Renal pelvis (tissue), 4 donors: ENCODE results near the gene GRIK4. TPM values are rescaled to one million over a fixed set of nuclear protein-coding genes. Genes with fewer than 3 reads are reported as not detected.

ENCODE experiments used
- DNase-seq: peaks from one replicate; pipeline ENCODE4 v3.0.0-alpha.2; 2013
- polyA plus RNA-seq, 3 donors: library from polyadenylated mRNA; unstranded; fragments of 120-200 nt; gene quantifications; one replicate each; pipeline ENCODE4 v1.2.1, GENCODE V29; 2013; ENCODE audit not compliant: insufficient read length in 3 of 3

GRIK4 gene
- polyA plus RNA-seq, 3 donors: 0.86 to 1.7 (median 1.0) TPM

DNA sequence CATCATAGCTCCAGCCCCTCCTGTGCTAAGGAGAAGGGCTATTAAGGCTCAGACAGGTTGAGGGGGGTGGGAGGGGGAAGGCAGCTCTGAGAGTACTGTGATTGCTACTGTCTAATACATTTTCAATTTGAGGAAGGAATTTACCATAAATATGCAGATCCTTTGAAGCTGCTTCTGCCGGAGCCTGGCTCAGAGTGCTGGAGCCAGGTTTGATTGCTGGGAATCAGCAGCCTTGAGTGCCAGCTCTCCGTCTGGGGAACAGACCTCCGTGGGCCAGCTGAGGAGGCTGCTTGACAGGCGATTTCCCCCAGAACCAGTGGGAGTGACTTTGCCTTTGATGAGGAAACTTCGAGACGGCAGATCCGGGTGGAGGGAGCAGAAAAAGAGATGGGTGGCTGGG, 370.6 kb downstream of the GRIK4 start:
- DNase-seq: no peak

DNA sequence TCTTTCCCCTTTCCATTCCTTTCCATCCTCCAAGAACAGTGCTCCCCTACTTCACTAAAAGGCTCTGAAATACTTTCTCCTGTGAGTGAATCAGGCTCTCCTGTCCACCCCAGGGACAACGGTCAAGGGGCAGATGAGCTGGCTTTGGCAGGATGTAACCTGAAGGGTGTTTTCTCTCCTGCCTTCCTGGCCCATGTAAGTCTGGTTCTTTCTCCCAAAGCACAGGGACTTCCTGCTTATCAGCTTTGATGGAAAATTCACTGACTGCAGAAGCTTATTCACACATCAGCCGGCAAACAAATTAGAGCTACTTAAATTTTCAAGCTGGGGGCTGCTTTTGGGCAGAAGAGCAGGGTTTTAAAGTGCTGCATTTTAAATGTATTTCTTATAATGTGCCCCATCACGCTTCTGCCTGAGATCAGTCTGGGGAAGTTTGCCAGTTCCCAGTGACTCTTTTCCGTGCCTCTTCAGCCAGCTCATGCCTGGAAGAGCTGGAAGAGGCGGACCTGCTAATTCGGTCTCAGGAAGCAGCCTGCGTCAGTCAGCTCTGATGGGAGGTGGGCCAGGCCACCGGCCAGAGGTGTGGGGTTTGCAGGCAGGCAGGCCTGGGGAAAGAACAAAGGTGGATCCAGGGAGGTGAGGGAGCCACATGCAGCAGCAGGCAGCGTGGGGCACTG, 372.0 kb downstream of the GRIK4 start:
- no peak for DNase-seq

DNA sequence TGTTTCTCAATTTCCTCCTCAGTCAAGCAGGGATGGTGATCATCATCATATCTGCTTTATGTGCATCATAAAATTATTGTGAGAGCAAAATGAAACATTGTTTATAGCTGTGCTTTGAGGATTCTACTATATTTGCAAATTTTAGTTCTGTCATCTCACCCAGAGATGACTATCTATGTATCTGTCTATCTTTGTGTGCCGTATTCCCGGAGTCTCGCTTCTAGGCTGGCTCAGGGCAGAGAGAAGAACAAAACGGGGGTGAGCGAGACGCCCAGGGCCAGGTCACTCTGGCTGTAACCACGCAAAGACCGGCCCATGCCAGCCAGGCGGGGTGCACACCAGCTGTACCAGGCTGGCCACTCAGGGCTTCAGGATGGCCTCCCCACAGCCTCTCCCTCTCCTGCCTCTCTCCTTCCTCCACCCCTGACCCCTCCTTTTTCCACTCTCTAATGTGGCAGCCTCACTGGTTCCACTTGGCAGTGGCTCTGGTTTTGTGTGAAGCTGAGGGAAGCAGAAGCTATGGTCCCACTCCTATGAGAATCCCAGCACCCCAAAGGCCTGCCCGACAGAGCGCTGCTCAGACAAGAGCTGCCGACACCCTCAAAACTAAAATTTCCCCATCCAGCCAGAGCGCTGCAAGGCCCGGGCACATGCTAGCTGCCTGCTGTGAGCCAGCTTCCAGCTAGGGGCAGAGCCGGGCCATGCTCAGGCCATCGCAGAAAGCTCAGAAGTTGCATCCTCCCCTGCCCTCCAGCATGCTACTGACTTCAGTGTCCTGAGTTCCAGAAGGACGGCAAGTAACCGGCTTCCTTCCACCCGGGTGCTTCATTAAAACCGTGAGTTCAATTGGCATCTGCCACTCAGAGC, 372.8 kb downstream of the GRIK4 start:
- DNase-seq: no peak

DNA sequence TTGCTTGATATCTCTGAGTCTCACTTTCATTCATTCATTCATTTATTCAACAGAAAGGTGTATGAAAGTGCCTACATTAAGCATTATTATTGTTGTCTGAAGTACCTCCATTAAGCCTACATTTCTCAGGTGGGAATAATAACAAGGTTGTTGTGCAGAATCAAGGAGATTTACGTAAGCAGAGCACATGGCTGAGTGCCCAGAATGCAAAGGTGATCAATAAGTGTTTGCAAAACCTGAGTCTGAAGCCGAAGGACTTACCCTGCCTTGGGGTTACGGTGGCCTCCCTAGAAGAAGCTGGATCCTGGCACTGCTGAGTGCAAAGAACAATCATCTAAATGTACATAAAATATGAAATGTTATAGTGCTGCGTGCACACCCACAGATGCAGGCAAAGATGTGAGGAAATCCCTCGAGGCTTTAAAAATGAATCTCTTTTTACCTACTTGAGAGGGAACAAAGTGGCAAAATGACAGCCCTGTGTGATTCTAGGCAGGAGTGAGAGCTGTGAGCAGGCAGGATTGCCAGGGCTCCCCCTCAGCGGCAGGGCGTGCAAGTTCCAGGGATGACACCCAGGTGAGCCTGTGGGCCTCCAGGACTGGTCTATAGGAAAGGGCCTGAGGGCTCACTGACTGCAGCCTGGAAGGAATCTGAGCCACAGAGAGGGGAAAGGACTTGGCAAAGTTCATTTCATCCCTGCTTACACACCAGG, 379.2 kb downstream of the GRIK4 start:
- DNase-seq: no peak

DNA sequence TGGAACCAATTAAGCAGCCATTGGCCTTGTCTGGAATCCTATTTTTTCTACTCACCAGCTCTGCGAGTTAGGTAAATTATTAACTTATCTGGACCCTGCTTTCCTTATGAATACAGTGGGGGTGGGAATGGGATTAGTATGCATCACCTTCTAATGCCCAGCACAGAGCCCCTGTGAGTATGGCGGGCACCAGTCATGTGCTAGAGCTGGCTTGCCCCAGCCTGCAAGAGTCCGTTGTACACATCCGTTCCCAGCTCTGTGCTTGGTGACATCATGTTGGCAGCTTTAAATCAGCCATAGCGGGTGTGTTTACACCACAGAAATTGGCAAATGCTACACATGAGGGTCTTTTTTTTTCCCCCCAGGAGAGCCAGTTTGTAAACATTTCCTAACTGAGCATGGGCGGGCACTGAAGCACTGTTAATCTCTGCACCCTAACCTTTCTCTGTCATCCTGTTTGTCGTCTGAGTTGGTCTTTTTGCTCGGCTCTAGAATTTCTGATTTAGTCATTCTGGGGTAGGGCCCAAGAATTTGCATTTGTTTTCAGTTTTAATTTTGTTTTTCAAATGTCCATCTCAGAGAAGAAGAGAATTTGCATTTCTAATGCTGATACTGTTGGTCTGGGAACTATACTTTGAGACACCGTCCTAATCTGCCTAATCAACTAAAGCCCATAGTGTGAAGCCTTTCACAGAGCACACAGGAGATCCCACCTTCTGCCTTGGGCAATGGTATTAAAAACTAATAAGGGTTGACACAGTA, 382.1 kb downstream of the GRIK4 start:
- DNase-seq: no peak

DNA sequence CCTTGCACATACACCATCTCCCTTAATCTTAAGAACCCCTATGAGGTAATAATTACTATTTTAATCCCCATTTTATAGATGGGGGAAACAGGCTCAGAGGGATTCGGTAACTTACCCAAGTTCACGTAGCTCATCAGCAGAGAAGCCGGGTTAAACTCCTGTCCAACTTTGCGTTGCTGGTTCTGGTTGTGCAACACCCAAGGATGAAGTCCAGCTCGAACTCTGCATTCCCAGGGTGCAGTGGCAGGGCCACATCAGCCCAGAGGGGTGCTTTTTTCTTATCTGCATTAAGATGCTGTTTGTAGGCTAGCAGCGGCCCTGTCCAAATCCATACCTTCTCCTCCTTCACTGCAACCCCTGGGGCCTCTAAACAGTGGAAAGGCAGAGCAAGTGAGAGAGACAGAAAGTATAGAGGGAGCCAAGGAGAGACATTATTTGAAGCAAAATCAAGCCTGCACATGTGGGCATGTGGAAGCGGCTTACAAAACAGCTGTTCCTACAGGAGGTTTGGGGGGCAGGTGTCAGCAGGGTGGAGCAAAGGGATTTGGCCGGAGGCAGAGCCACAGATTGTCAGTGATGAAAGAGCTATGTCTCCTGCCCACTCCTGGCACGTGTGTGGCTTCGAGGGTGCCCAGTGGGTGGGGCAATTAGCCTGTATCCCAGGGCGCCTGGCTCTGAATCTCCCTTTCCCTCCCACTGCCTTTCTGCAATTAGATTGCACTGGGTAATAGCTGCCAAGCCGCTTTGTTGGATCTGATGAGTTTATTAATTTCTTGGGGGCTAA, 382.8 kb downstream of the GRIK4 start:
- DNase-seq: no peak

DNA sequence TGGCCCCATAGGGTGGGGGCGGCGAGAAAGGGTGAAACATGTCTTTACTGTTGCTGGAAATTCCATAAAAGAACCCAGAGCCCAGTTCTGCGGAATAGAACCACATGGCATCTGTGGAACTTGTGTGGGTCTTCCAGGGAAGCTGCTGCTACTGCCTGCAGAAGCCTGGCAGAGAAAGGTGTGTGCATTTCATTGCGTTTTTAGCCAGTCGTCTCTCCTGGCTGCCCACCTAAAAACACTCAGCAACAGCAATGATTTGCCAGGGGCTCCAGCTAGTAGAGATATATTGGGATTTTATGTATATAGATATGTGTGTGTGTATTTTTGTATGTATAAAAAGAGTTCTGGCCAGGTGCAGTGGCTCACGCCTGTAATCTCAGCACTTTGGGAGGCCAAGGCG, 385.1 kb downstream of the GRIK4 start:
- DNase-seq: no peak

DNA sequence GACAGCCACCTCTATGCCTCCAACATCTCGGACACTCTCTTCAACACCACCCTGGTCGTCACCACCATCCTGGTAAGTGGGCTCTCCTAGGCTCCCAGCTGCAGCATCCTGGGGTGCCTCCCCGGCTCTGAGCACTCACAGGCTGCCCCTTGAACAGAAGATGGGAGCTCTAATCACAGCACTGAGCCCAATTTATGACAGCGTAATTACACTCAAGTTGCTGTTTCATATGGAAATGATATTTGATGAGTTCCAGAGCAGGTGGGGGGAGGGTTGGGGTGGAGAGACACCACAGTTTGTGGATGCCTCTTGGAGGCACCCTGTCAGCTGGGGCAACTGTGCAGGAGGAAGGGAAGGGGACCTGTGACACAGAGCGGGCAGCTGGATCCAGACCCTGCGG, 387.0 kb downstream of the GRIK4 start:
- DNase-seq: no peak

DNA sequence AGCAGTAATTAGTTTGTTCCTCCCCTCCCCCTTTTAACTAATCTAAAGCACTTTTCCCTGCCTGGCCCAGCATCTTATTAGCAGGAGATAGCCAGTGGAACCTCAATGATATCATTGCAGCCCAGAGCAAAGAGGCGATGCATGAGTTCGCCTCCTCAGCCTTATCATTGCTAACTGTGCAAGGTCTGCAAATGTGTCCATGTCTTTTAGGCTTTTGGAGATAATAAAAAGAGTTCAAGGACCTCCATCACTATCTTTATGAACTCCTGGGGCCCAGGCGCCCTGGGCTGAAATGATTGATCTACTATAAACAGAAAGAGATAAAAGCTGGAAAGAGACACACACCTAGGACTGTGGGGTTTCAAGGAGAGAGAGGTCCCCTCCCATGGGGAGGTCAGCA, 388.2 kb downstream of the GRIK4 start:
- DNase-seq: no peak

DNA sequence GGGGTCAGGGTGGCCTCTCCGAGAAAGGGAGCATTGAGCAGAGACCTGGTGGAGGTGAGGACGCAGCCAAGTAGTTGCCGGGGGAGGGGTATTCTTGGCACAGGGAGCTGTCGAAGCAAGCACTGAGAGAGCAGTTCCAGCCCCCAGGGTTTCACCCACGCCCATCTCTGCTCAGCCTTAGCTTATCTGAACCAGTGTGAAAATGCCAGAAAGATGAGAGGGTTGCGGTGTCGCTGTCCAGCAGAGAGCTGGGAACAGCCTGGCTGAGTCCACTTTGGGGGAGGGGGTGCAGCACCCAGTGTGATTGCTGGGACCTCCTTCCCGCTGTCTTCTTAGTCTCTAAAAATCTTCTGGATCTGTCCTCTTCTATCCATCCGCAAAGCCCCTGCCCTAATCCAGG, 389.1 kb downstream of the GRIK4 start:
- DNase-seq: no peak

DNA sequence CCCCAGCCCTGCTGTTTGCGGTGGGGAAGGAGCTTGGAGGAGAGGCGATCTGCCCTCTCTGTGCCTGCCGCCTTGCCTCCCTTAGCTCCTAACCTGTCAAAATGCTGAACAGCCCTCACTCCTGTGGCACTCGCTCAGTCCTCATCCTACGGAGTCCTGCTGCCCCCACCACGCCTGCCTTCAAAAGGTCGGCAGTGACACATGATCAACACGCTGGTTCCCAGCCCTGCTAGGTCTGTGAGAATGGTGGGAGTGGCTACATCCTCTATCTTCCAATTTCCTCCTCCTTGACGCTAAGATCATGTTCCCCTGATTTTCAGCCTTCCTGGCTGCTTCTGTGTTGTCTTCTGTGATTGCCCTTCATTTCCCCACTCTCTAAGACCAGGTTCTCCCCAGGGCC, 392.1 kb downstream of the GRIK4 start:
- no peak for DNase-seq

DNA sequence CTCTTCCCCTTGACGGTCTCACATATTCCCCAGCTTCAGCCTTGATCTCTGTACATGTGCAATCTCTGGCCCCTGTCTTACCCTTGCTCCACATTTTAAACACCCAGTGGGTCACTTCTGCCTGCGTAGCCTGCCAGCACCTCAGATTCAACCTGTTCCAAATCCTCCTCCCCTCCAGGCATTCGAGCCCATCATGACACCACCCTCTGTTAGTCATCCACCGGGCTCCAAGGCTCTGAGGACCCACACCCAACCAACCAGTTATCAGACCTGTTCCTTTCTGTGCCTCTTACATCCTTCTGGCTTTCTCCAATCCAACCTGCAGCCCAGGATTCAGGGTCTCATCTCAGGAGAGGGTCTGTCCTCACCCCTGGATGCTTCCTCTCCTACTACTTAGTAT, 392.6 kb downstream of the GRIK4 start:
- DNase-seq: no peak

DNA sequence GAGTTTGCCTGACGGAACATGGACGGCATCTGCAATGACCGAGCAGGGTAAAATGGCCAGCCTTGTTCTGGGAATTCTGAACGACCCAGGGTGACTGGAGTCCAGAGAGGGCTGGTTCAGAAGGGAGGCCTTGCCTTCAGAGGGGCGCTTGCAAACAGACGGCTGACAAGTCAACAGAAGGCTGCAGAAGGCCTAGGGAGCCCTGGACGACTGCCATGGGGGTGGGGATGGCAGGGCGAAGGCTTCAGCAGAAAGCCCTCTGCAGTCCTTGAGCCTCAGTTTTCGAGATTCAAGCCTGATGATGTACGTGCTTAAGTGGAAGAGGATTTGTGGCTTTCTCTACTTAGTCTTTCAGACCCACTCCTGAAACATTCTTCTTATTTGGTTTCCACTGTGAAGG, 395.2 kb downstream of the GRIK4 start:
- no peak for DNase-seq

DNA sequence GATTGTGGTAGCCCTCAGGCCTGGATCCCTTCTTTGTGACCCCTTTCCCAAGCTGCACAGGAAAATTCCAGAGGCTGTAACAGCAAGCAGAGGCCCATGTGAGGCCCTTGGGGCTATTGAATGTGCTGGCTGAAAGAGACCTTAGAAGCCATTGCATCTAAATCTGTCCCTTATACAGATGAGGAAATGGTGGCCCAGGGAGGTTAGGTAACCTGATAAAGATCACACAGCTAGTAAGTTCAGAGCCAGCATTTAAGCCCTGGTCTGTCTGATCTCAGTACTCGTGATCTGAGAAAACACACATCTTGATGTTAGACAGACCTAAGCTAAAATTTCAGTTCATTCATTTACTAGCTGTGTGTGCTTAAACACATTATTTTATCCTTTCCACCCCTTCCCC, 396.4 kb downstream of the GRIK4 start:
- DNase-seq: no peak

DNA sequence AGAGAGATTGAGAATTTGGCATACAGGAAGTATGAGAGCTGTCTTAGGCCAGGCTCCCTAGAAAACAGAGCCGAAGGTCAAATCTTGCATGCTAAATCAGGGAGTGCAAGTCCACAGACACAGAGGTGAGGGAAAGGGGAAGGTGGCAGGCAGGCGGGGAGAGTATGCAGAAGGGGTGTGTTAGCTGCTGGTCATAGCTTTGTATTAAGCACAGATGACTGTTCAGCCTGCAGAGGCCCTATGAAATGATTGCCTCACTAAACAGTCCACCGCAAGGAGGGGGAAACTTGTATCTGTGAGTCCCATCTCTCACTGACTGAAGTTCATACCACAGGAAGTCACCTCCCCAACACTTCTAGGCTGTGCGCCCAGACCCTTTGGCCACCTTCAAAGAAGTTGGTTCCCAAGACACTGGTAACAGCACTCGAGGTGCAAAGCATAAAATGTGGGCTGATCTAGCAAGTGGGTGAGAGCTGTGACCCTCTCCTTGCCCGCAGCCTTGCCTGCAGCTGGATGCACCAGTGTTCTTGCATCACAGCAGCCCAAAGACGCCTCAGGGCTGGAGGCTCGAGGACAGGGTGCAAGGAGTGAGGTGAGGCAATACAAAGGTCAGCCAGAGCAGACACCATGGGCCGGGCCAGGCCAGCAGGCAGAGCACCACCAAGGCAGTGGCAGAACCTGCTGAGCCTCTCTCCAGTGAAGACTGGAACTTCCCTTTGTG, 397.1 kb downstream of the GRIK4 start:
- no peak for DNase-seq

DNA sequence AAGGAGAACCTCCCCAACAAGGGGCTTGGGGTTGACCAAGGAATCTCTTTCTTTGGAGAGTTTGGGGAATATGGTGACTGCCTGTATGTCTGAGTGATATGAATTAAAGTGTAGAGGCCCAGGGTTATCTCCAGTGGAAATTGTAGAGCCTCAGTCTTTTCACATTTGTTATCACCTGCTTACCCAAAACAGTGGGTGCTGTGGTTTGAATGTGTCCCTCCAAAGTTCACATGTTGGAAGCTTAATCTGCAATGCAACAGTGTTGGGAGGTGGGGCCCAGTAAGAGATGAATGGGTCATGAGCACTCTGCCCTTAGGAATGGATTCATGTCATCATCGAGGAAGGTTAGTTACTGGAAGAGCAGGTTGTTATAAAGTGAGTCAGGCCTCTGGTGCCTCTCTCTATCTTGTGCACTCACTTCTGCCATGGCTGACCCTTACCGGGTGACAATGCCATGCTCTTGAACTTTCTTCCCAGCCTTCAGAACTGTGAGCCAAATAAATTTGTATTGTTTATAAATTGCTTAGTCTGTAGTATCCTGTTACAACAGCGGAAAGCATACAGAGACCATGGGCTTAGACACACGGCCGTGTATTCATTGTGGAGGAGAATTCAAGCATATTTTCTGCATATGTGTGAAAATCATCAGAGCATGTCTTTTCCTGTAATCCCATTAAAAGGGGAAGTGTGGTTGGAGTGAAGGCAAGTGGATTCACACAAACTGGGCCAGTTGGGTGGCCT, 398.3 kb downstream of the GRIK4 start:
- DNase-seq: no peak

DNA sequence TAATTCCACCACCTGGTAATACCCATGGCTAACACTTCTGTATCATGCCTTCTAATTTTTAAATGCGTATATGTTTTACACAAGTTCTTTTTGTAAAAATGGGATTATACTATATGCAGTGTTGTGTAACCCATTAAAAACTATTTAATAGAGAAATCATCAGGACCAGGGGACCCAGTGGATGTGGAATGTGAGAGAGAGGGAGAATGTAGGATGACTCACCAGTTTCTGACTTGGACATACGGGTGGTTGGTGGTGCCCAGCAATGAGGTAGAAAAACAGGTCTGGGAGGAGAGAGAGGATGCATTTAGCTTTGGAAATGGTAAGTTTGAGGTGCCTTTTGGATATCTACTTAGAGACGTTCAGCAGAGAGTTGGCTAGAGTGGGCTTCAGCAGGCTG, 400.4 kb downstream of the GRIK4 start:
- no peak for DNase-seq

DNA sequence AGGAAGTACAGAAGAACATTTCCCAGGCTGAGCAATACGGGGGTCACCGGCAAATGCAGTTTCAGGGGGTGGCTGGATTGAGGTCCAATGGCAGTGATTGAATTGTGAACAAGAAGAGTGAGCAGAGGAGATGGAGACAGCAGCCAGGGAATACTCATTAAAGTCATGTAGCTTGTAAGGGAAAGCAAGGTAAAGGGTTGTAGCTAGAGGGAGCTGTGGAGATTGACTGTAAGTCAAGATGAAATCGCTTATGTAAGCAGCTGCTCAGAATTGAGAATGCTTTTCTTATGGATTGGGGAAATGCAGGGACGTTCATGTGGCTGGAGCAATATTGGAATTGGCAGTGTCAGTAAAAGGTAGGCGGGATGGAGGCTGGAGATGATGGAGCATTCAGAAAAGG, 401.0 kb downstream of the GRIK4 start:
- DNase-seq: no peak

DNA sequence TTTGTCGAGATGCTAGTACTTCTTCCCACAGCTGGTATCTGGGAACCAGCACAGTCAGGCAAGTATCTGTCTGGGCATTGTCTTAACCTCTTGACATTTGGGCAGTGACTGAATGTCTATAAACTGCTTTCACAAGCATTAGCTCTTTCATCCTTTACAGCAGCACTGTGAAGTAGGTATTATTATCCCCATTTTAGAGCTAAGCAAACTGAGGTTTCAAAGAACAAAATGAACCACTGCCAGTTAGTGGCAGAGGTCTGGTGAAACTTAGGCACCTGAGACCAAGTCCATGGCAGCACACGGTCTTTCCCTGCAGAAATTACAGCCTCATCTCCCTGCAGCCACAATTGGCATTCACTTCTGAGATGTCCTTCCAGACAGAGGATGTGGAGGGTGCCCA, 401.4 kb downstream of the GRIK4 start:
- DNase-seq: no peak

DNA sequence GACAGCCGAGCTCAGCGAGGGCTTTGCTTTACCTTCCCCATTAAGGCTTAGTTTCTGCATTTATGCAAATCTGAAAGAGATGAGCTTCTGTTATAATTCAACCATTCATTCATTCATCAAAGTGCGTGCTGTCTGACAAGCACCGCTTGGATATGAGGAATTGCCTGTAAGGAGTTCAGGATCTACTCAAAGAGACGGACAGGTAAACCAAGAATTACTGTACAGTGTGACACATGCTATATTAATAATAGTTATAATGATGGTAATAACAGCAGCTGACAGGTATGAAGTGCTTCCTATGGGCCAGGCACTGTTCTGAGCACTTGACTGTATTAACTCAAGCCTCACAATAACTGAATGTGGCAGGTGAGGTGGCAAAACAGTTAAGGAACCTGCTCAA, 402.5 kb downstream of the GRIK4 start:
- DNase-seq: no peak
